Karpas-422 (cell line): Measurements from ENCODE around the gene CNKSR1. TPM values are rescaled to one million over a fixed set of nuclear protein-coding genes. Genes with fewer than 3 reads are reported as not detected.

Source experiments
- DNase-seq: peaks from one replicate; pipeline ENCODE4 v3.0.0-alpha.2; 2015
- H2AFZ ChIP-seq: fragments of 200-600 bp; sonication (generic); 2 replicates; pipeline ENCODE4 v1.6.1; 2014; ENCODE audit warnings: antibody characterized with exemption, low read length, mixed read lengths
- H3K27ac ChIP-seq: fragments of 200-600 bp; sonication (generic); 2 replicates; pipeline ENCODE4 v1.5.1; 2014; ENCODE audit warnings: mild to moderate bottlenecking, low read length, moderate library complexity
- H3K27me3 ChIP-seq: fragments of 200-600 bp; sonication (generic); 2 replicates; pipeline ENCODE4 v1.6.1; 2014; ENCODE audit warnings: low read length, mixed read lengths
- H3K36me3 ChIP-seq: fragments of 200-600 bp; sonication (generic); 2 replicates; pipeline ENCODE4 v1.6.1; 2014; ENCODE audit warnings: low read length, mixed read lengths; ENCODE audit not compliant: insufficient read depth
- H3K4me1 ChIP-seq: fragments of 200-600 bp; sonication (generic); 2 replicates; pipeline ENCODE4 v1.6.1; 2014; ENCODE audit warnings: mild to moderate bottlenecking, low read length, mixed read lengths
- H3K4me2 ChIP-seq: fragments of 200-600 bp; sonication (generic); 2 replicates; pipeline ENCODE4 v1.6.1; 2014; ENCODE audit warnings: low read length, low read depth, mild to moderate bottlenecking; ENCODE audit not compliant: poor library complexity, severe bottlenecking
- H3K4me3 ChIP-seq: fragments of 200-600 bp; sonication (generic); 2 replicates; pipeline ENCODE4 v1.5.1; 2014; ENCODE audit warnings: mild to moderate bottlenecking, antibody characterized with exemption, low read length, mixed read lengths
- H3K79me2 ChIP-seq: fragments of 200-600 bp; sonication (generic); 2 replicates; pipeline ENCODE4 v1.6.1; 2014; ENCODE audit warnings: mild to moderate bottlenecking, low read length, mixed read lengths
- H3K9ac ChIP-seq: fragments of 200-600 bp; sonication (generic); 2 replicates; pipeline ENCODE4 v1.6.0; 2014; ENCODE audit warnings: low read length
- H3K9me2 ChIP-seq: fragments of 200-600 bp; sonication (generic), shearing (Covaris generic); replicated peaks from 2 replicates; pipeline ENCODE4 v1.6.0; 2014; ENCODE audit warnings: mild to moderate bottlenecking, low read length, moderate library complexity; ENCODE audit not compliant: insufficient read depth
- H3K9me3 ChIP-seq: fragments of 300-700, 200-600 bp; sonication (generic); 2 replicates; pipeline ENCODE4 v1.6.1; 2014; ENCODE audit warnings: low read length, mixed read lengths
- H4K20me1 ChIP-seq: fragments of 200-600 bp; sonication (generic); 2 replicates; pipeline ENCODE4 v1.6.1; 2014; ENCODE audit warnings: mild to moderate bottlenecking, antibody characterized with exemption, low read length, low read depth; ENCODE audit not compliant: insufficient read depth
- total RNA-seq: library from RNA; depleted of rRNA; stranded (reverse); fragments of >200 nt; shearing (Covaris generic); gene quantifications from 2 replicates; pipeline ENCODE4 v1.2.3, GENCODE V29; 2014; ENCODE audit warnings: low replicate concordance

CNKSR1 gene
- total RNA-seq, 1 experiment from 2014 or later: 1.5 TPM

GRCh38 chr1:26197813-26198212 is 20.5 kb downstream of the CNKSR1 start:
- DNase-seq: no peak
- H3K4me3 ChIP-seq: no peak overlapping the region

GRCh38 chr1:26200413-26200812 is 23.1 kb downstream of the CNKSR1 start:
- no peak overlapping the region for H2AFZ ChIP-seq
- no peak overlapping the region for H3K27ac ChIP-seq
- no peak overlapping the region for H3K9ac ChIP-seq
- no peaks in the 10 kb centered on the region for H3K9me2 ChIP-seq
- no peaks in the 10 kb centered on the region for H4K20me1 ChIP-seq
- H3K4me2 ChIP-seq: no peak overlapping the region
- DNase-seq: no peak
- H3K27me3 ChIP-seq: no peaks in the 10 kb centered on the region
- H3K4me3 ChIP-seq: no peak overlapping the region
- H3K4me1 ChIP-seq: no peaks in the 10 kb centered on the region
- no peaks in the 10 kb centered on the region for H3K9me3 ChIP-seq
- no peaks in the 10 kb centered on the region for H3K79me2 ChIP-seq
- H3K36me3 ChIP-seq: no peaks in the 10 kb centered on the region

More at GRCh38 chr1:26197813-26198212, 20.5 kb downstream of the CNKSR1 start:
- Histone ChIP-seq H3K79me2 (no peaks in the 10 kb centered on the region), H3K27me3 (no peaks in the 10 kb centered on the region), H3K27ac (no peak overlapping the region), H3K9me2 (no peaks in the 10 kb centered on the region), H2AFZ (no peak overlapping the region), H3K36me3 (no peaks in the 10 kb centered on the region), H3K4me2 (no peak overlapping the region), H3K9ac (no peak overlapping the region), H3K4me1 (no peaks in the 10 kb centered on the region), H3K9me3 (no peaks in the 10 kb centered on the region), H4K20me1 (no peaks in the 10 kb centered on the region)

- H3K9me3 ChIP-seq: no peaks in the 10 kb centered on the region
- no peaks in the 10 kb centered on the region for H3K4me1 ChIP-seq
- no peaks in the 10 kb centered on the region for H3K9me2 ChIP-seq
- H4K20me1 ChIP-seq: no peaks in the 10 kb centered on the region
- H3K4me3 ChIP-seq: no peak overlapping the region
- peak; percentile 64 for DNase-seq
- H3K4me2 ChIP-seq: no peak overlapping the region
- no peaks in the 10 kb centered on the region for H3K79me2 ChIP-seq
- no peaks in the 10 kb centered on the region for H3K27me3 ChIP-seq
- no peak overlapping the region for H3K27ac ChIP-seq
- H3K36me3 ChIP-seq: no peaks in the 10 kb centered on the region
- H2AFZ ChIP-seq: no peak overlapping the region
- no peak overlapping the region for H3K9ac ChIP-seq
Observed at GRCh38 chr1:26203642-26204318, 26.5 kb downstream of the CNKSR1 start.

GRCh38 chr1:26210147-26210870 is 33.0 kb downstream of the CNKSR1 start:
- DNase-seq: no peak
- H3K9me2 ChIP-seq: no peaks in the 10 kb centered on the region

GRCh38 chr1:26212726-26213125 is 35.4 kb downstream of the CNKSR1 start:
- H2AFZ ChIP-seq: no peak overlapping the region
- H3K4me3 ChIP-seq: no peak overlapping the region
- H3K9me2 ChIP-seq: no peaks in the 10 kb centered on the region
- H3K79me2 ChIP-seq: no peaks in the 10 kb centered on the region
- H3K27me3 ChIP-seq: no peaks in the 10 kb centered on the region
- H3K4me1 ChIP-seq: no peaks in the 10 kb centered on the region
- no peaks in the 10 kb centered on the region for H3K36me3 ChIP-seq
- H3K27ac ChIP-seq: no peak overlapping the region
- no peak overlapping the region for H3K4me2 ChIP-seq
- no peak for DNase-seq
- no peak overlapping the region for H3K9ac ChIP-seq
- H4K20me1 ChIP-seq: no peaks in the 10 kb centered on the region
- no peaks in the 10 kb centered on the region for H3K9me3 ChIP-seq

More at GRCh38 chr1:26210147-26210870, 33.0 kb downstream of the CNKSR1 start:
- Histone ChIP-seq H3K79me2 (no peaks in the 10 kb centered on the region), H3K4me3 (no peak overlapping the region), H2AFZ (no peak overlapping the region), H3K27me3 (no peaks in the 10 kb centered on the region), H3K4me1 (no peaks in the 10 kb centered on the region), H3K9ac (no peak overlapping the region), H3K4me2 (no peak overlapping the region), H4K20me1 (no peaks in the 10 kb centered on the region), H3K27ac (no peak overlapping the region), H3K36me3 (no peaks in the 10 kb centered on the region), H3K9me3 (no peaks in the 10 kb centered on the region)

GRCh38 chr1:26213335-26213905 is 36.1 kb downstream of the CNKSR1 start:
- Histone ChIP-seq H3K4me1 (no peaks in the 10 kb centered on the region), H3K9me2 (no peaks in the 10 kb centered on the region), H3K9ac (no peak overlapping the region), H3K4me3 (no peak overlapping the region), H3K27me3 (no peaks in the 10 kb centered on the region), H3K36me3 (no peaks in the 10 kb centered on the region), H3K4me2 (no peak overlapping the region), H4K20me1 (no peaks in the 10 kb centered on the region), H3K9me3 (no peaks in the 10 kb centered on the region), H3K27ac (no peak overlapping the region), H2AFZ (no peak overlapping the region), H3K79me2 (no peaks in the 10 kb centered on the region)
- DNase-seq: no peak

GRCh38 chr1:26215246-26215645 is 38.0 kb downstream of the CNKSR1 start:
- Histone ChIP-seq H3K36me3 (no peaks in the 10 kb centered on the region), H3K4me2 (no peak overlapping the region), H3K4me1 (no peaks in the 10 kb centered on the region), H3K4me3 (no peak overlapping the region), H3K27me3 (no peaks in the 10 kb centered on the region), H3K9me2 (no peaks in the 10 kb centered on the region), H3K27ac (no peak overlapping the region), H3K9me3 (no peaks in the 10 kb centered on the region), H4K20me1 (no peaks in the 10 kb centered on the region), H3K9ac (no peak overlapping the region), H2AFZ (no peak overlapping the region), H3K79me2 (no peaks in the 10 kb centered on the region)
- DNase-seq: no peak

- H3K79me2 ChIP-seq: no peaks in the 10 kb centered on the region
- H3K27ac ChIP-seq: no peak overlapping the region
- no peak overlapping the region for H3K4me3 ChIP-seq
- H3K9me2 ChIP-seq: no peaks in the 10 kb centered on the region
- H3K36me3 ChIP-seq: no peaks in the 10 kb centered on the region
- H3K4me2 ChIP-seq: no peak overlapping the region
- H2AFZ ChIP-seq: no peak overlapping the region
- no peaks in the 10 kb centered on the region for H3K27me3 ChIP-seq
- H3K9ac ChIP-seq: no peak overlapping the region
- no peak for DNase-seq
- no peaks in the 10 kb centered on the region for H3K4me1 ChIP-seq
- no peaks in the 10 kb centered on the region for H3K9me3 ChIP-seq
- no peaks in the 10 kb centered on the region for H4K20me1 ChIP-seq
Observed at GRCh38 chr1:26218906-26219494, 41.7 kb downstream of the CNKSR1 start.
